GM18511 (cell line): ENCODE data around the gene ENPP6.
"Not testable (repeated sequence)": the region's sequence is repeated elsewhere in the genome, so short reads cannot be mapped to it uniquely, and the experiment has no call there.

Experiments
- ATAC-seq: cut with Tn5 transposase; IDR thresholded peaks from one replicate; pipeline ENCODE4 v1.9.1; 2021; ENCODE audit warnings: mild to moderate bottlenecking, moderate library complexity; ENCODE audit not compliant: unreplicated experiment

Gene ENPP6

DNA sequence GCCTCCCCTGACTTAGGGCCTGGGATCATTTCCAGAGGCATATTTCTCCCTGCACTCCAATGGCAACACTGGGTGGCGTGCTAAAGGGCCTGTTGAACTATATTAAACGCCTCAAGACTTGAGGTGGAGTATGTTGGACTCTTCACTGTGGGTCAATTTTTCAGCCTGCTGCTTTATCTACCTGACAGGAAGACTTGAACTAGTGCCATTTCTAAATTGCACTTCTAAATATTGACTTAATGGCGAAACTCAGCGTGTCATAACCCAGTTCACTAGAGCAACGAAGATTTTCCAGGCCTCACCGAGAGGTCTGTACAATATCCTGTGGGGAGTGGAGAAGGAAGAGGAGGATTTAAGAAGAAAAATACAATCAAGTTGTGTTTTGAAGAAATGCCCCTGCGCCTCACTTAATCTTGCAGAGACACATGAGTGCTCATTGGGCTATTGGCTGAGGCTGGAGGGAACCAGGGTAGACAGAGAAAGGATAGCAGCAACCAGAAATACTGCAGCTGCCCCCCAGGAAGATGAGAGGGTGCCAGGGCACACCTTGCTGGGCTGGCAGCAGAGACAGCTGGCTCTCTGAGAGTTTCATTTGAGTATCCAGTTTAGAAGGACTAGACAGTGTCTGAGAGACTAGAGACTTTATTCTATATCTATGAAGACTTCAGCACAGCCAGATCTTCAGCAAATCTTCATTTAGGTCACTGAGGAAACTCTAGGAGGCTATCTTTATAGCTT lies 67.4 kb downstream of the ENPP6 start:
- ATAC-seq, result no peak

- ATAC-seq, result no peak
Measured at GRCh38 chr4:184148738-184149637, 68.7 kb downstream of the ENPP6 start.

- ATAC-seq, result no peak
Measured at GRCh38 chr4:184147858-184148737, 69.6 kb downstream of the ENPP6 start.

- no peak for ATAC-seq
Measured at GRCh38 chr4:184146951-184147350, 70.7 kb downstream of the ENPP6 start.

DNA sequence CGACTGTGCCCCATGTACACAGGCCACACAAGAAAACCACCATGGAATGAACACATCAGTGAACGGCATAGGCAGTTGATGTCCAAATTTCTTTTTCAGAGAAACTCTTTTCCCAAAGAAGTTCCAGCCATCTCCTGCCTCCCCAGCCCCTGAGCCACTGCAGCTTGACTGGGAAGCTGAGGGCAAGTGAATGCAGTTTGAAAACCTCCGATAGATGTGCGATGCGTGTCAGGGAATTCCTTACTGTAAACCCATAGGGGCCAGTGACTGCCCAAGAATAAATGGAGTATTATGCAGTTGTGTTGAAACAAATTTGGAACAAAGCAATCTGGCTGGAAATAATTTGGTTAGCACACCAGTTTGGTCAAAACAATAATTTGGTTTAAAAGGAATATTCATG lies 72.1 kb downstream of the ENPP6 start:
- no peak for ATAC-seq

DNA sequence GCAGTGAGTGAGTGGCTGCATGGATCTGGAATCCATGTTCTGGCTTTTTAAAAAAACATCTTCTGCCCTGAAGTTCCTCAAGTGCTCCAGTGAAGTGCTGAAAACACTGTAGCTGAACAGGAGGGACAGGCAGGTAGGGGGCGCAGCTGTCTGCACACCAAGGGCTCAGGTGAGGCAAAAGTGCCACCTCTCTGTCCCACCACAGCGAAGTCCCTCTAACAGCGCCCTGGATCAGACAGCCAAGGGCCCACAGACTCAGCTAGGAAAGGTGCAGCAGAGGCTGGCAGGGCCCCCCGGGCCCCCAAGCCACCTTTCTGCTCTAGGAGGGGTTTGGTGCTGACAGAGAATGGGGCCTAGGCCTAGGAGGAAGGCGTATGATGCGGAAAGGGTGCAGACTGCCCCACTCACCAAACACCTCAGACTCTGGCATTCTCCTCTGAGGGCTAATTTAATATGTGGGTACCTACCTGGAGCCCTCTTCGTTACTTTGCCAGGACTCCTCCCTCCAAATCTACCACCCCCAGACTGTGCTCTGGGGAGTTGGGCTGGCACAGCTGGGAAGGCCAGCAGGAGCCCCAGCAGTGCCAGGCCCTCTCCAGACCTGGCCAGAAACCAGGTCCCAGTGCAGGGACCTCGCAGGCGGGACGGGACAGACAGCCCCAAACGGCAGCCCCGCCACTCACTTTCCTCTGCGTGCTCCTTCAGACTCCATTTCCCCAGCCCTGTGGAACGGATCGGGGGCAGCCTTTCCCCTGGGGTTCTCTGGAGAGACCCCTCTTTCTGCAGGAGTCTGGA lies 73.7 kb downstream of the ENPP6 start:
- no peak for ATAC-seq

- ATAC-seq, result no peak
Measured at GRCh38 chr4:184142121-184143000, 75.3 kb downstream of the ENPP6 start.

DNA sequence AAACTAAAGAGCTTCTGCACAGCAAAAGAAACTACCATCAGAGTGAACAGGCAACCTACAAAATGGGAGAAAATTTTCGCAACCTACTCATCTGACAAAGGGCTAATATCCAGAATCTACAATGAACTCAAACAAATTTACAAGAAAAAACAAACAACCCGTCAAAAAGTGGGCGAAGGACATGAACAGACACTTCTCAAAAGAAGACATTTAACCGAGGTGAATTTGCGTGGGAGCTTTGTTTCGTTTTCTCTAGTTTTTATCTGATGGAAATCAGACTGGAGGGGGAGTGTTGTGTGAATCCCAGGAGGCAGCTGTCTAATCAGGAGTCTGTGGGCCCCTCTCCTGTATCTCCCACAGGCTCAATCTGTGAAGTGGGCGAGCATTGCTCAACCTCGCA lies 76.8 kb downstream of the ENPP6 start:
- ATAC-seq, result not testable (repeated sequence)

DNA sequence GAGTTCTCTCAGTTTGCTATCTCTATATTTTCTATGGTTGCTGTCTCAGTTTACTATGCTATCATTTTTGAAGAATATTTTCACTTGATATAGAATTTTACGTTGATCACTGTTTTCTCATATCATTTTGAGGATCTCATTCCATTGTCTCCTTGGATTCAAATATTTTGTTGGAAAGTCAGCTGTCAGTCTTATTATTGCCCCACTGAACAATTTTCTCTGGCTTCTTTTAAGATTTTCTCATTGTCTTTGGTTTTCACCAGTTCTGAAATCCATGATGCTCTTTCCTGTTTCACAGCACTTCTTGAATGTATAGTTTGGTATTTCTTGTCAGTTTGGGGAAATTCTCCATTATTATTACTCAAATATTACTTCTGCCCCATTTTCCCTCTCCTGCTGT lies 81.1 kb downstream of the ENPP6 start:
- ATAC-seq, result no peak

- ATAC-seq, result no peak
Measured at GRCh38 chr4:184126800-184127199, 90.9 kb downstream of the ENPP6 start.

- no peak for ATAC-seq
Measured at GRCh38 chr4:184122631-184123408, 94.9 kb downstream of the ENPP6 start.

GRCh38 chr4:184120549-184121127 lies 97.0 kb downstream of the ENPP6 start:
- ATAC-seq, result no peak

DNA sequence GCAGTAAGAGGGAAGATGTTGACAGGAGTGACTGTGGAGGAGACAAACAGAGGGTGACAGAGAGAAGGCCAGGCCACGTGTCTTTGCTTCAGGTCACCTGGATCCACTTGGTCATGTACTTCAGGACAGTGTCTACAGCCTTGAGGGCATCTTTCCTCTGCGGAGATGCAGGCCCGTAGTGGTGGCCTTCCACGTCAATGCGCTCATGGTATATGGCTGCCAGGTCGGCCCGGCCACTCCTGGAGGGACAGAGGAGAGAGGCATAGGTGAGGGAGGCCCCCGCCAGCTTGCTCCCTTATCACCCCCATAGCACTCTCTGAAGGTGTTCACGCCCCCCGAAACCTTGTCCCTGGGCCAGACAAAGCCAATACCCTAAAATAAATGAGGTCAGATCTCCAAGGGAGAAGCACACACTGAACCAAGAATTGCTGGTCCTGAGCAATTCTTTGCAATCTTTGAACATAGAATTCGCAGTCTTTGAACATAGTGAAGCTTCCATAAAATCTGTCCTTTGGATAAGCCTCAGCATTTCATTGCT lies 99.9 kb downstream of the ENPP6 start:
- ATAC-seq, result no peak

DNA sequence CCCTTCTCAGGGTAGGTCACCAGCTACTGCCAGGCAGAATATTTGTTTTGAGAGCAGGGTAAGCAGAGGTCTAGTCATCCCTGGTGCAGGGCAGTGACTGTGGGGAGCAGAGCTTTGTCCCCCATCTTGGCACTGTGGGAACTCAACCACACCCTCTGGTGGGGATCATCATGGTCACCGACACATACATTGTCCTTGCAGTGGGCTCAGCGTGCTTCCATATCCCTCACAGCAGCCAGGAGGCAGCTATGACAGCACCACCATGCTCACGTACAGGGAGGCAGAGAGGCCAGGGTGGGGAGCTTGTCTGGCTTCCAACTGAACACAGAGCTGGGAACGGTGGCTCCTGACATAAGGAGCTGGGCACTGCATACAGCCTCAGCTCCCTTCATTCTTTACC lies 102.3 kb downstream of the ENPP6 start:
- ATAC-seq, result no peak

DNA sequence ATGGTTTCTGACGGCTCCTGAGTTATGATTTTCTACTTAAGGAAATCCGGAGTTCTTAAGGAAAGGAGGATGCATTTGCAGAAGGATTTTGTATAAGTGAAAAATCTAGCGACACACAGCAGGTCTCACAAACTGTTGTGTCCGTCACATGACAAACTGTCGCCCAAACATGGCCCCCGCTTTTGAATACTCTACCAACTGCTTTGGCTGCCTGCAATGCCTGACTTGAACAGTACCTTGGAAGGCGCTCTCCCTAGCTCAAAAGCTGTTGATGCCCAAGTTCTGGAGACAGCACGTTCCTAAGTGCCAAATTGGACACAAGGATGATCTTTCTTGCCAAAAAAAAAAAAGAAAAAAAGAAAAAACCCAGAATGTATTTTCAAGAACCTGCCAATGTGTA lies 103.2 kb downstream of the ENPP6 start:
- ATAC-seq, result no peak

DNA sequence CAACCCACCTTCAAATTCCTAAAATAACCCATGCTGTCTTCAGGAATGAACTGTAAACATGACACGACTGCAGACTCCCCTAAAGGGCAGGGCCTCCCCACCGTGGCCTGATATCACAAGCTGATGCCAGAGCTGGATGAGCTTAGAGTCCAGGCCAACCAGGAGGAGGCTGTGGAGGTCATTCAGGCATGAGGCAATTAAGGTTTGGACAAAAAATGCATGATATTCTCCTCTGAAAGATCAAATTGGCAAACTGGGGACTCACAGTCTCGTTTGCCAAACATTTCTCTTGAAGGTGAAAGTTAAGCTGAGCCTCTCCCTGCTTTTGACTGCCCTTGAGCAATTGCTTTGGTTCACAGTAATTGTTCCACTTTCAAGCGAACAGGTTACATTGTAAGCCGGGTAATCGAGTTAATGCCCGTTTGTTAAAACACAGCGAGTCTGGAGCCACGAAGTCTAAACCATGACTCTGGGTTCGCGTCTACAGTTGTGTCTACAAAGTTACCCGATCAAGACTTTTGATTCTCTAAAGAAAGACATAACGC lies 105.6 kb downstream of the ENPP6 start:
- no peak for ATAC-seq

DNA sequence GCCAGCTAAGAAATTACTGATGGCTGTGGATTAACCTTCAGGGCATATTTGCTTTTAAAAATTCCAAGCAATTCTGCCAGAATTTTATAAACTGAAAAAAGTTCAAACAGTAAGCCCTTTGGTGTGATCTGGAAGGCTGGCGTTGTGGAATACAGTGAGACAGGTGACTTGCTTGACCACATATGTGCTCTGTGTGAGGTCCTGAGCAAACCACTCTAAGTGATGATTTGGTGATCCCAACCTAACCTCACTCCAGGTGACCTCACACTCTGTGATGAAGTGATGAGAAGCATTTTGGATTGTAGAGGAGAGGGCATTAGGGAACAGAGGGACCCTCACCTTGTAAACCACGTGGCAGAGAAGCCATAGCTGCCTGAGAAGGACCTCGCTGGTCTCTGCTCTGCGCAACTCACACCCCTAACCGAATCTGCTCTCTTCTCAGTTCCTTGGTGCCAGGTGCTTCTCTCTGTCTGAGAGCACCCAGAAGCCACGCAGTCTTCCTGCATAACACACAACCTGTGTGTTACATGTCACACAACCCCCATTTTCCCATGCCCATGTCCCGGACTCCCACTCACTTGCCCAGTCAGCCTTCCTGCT lies 106.3 kb downstream of the ENPP6 start:
- no peak for ATAC-seq
